ENCODE results near the gene PARD6B.

The PARD6B gene

DNA sequence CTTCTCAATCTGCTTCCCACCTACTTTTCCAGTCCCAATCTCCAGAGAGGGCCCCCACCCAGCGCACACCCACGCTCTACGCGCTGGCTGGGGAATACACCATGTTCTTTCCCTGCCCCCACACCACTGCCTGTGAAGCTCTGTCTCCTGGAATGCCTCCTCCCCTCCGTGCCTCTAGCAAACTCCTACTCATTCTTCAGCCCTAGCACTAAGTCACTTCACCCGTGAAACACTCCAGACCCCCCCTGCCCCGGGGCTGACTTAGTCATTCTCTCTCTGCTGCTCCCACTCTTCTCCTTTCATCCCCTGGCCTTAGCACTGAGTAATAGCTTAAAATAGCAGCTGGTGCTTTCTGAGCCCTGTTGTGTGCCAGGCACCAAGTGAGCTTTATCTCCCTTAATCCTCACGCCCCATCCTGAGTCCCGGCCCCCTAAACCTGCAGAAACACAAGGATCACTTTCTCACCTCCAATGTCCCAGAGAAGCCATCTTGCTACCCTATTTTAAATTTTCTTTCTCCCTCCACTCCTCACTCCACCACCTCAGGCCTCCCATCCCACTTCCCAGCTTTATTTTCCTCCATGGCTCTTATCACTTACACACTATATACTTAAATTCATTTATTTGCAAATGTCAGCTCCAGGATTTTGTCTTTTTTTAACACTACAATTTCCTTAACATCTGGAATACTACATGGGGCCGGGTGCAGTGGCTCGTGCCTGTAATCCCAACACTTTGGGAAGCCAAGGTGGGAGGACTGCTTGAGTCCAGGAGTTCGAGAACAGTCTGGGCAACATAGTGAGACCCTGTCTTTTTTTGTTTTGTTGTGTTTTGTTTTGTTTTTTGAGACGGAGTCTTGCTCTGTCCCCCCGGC lies 6.3 kb upstream of the PARD6B start:
- DNase-seq: no peak

DNA sequence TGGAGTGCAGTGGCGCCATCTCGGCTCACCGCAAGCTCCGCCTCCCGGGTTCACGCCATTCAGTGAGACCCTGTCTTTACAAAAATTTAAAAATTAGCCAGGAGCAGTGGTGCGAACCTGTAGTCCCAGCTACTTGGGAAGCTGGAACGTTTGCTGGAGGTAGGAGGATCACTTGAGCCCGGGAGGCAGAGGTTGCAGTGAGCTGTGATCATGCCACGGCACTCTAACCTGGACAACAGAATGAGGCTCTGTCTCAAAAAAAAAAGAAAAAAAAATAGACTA lies 5.7 kb upstream of the PARD6B start:
- DNase-seq: no peak

DNA sequence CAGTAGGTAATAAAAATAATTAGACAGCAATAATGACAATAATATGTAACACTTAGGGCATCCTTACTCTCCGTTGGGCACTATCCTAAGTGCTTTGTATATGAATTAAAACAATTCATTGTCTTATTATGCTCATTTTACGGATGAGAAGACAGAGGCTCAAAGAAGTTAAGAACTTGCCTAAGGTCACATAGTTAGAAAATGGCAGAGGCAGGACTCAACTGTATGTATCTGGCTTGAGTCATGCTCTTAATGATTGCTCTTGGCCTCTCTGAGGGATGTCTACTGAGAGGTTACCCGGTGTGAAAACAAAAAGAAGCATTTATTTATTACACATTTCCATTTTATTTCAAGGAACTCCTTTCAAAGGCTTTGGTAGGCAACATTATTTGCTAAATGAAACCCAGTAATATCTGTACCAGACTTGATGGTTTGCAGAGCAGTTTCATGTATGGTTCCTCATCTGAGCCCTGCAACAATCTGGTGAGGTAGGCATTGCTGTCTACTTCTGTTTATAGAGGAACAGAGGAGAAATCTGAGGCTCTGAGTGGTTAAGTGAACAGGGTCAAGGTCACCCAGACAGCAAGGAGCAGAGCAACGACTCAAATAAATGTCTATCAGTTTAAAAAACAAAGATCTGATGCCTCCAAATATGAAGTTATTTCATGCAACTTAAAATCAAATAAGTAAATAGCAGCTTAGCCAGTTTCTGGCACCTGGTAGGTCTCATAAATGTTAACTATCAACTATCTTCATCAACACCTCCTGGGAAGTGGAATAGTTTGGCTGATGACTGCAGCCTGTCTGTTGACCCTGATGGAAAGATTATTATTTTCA lies 4.2 kb upstream of the PARD6B start:
- DNase-seq: no peak

DNA sequence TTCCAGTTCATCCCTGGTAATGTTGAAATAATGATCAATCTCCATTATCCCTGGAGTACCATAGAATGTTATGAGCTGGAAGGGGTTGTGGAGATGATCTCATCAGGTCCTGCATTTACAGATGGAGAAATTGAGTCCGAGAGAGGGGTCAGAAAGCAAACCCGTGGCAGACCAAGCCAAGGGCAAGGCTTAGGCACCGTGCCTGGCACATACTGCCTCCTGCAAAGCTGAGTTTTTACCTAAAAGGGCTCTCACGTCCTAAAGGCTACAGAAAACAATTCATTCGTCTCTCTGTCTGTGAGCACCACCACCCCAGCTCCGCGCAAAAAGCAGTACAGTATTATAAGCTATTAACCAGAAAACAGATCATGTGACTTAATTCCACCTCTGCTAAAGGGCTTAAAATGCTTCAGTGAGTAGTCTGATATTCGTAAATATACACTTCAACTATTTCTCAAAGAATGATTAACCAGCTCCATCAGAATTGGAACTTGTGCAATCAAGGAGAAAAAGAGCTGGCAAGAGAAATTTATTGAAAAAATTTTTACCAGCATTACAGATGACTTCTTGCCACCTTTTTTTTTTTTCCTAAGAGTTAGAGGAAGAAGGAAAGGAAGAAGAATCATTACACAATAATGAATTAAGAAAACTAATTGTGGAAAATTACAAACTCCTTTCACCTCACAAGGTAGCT lies 3.4 kb upstream of the PARD6B start:
- DNase-seq: no peak

DNA sequence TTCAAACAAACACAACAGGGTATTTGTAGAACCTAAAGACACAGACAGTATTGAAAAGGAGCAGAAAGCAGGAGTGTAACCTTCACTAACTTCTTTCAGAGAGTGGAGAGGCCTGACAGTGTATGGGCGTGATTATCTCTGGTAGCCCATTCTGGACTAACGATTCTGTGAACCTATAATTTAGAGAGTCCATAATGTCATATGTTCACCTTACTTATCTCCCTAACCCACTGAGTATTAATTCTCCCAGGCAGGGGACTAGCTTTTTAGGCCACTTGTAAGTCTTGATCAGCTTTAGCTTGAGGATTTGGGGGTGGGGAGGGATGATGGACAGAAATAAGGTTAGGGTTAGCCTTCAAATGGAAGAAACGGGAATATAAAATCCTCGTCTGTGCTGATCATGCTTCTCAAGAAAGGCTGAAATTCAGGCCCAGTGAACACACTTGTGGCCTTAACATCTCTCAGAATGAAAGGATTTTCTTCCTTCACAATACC lies 2.8 kb upstream of the PARD6B start:
- no peak for DNase-seq

DNA sequence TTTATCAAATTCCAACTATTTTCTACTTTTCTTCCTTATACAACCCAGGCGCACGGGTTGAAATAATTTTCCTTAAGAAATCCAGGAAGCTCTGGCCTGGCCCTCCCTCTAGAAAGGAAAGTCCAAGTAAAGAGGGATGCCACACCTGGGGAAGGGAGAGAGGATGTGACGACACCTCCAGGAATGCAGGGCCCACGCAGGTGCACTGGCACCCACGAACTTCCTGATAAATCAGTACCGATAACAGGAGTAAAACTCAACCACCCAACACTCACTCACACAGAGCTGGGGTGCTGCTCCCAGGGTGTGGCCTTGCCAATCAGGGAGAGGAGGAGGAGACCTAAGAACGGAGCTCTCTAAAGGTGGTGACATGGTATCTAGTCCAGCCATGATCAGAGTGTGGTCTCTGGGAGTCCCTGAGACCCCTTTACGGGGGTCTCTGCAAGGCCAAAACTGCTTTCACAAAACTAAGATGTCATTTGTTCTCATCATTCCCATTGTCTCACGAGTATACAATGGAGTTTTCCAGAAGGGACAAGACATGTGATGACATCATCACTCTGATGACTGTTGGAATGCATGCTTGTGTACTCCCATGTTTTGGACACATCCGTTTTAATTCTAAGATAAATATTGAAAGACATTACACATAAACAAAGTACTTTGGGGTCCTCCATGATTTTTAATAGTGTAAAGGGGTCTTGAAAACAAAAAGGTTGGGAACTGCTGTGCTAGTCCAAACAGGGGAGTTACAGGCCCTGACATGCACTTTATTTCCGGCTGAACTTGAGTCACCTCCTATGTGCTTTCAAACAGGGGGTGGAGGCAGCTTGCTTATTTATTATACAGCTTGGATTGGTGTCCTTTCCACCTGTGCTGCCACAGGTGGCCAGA lies 2.2 kb upstream of the PARD6B start:
- DNase-seq: no peak

DNA sequence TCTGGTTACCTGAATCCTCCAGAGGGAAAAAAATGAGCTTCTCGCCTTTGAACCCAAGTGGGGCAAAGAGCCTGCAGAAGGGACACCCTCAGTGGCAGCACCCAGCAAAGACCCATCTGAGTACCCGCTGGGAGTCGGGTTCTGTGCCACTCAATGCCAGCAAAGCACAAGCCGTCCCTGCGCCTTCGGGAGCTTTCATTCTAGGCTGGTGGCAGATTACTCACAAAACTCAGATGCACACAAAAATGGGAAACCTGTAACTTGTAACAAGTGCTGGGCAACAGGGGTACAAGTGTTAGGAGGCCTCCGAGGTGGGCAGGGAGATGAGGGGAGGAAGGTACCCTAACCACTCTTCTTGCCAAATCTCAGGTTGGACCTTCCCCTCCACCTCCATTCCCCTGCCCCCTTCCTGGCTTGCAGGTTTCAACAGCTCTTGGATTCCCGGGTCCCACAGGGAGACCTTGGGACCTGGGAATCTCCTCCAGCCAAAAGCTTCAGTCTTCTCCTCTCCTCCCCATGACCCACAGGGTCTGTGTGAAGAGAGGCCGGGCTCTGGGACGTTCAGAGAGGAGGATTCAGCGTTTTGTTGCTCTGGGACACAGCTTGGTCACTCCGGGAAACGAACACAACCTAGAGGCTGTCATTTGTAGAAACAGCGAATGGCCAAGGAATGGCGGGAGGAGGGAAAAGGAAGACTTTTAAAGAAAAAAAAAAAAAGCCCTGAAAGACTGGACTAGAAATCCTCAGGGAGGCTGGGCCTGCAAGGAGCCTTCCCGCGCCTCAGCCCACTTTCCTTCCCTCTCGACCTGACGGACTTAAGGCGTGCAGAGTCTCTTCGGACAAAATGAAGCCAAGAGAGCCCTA lies 1.2 kb upstream of the PARD6B start:
- no peak for DNase-seq

DNA sequence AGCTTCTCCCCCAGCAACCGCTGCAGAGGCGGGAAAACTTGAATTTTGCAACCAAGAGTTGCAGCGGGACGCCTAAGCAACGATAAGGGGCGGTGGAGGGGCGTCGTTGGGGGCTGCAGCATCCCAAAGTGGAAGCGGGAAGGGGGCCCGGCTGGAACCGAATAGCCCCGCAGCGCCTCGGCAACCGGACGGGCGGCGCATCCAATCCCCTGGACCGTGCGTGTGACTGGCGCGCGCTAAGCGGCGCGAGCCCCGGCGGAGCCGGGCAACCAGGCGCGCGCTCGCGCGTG lies 670 bp upstream of the PARD6B start:
- no peak for DNase-seq

DNA sequence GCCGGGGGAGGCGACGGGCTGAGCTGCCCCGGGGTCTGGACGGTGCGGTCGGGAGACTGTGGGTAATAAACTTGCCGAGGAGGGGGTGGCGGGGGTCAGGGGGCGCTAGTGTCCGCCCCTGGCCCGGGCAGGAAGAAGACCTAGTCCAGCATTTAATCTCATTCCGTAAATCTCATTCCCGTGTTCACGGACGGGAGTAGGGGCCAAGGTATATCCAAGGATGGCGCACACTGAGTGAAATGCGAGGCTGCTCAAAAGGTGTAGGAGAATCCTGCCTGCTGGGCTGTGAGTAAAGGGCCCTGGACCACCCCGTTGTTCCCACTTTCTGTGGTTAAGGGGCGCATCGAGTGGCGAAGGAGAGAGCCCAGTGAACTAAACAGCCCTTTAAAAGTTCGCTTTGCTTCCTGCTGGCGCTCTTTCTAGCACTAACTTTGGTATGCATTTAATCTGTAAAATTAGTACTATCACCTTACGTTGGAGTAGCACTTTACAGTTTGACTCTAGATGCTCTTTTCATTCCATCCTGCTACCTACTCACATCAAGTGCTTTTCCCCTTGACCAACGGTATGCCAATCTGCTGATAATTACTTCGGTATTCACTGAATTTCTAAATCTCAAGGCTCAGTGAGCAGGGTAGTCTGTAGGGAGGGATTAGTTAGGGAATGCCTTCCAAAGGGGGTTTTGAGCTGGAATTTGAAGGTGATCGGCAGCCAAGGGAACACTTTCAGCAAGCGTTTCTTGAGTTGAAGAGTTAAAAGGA lies 730 bp downstream of the PARD6B start:
- no peak for DNase-seq

DNA sequence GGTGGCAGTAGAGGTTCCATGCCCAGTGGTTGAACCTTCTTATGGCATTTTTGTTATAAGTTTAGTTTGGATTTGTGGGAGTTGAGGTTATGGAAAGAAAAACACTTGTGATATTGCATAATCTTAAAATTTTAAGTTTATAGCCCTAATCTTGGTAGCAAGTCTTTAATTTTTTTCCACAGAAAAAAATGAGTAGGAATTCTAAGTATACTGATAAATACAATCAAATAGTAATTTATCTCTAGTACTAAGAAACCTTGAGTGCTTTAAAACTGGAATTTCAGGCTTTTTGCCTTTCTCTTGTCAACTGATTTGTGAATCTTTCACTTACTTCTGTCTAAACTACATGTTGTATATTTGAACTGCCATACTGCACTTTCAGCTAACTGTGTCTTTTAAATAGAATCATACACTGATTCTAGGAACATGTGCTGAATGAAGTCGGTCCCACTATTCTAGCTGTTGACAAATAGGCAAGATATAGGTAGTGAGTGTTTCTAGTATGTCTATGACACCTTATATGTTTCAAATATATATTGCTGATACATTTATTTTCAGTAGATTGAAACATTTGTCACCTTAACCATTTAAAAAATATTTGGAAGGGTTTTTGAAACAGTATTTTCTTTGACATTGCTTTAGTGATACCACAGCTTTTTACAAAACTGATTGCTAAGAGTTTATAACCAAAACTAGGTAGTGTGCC lies 2.4 kb downstream of the PARD6B start:
- no peak for DNase-seq

DNA sequence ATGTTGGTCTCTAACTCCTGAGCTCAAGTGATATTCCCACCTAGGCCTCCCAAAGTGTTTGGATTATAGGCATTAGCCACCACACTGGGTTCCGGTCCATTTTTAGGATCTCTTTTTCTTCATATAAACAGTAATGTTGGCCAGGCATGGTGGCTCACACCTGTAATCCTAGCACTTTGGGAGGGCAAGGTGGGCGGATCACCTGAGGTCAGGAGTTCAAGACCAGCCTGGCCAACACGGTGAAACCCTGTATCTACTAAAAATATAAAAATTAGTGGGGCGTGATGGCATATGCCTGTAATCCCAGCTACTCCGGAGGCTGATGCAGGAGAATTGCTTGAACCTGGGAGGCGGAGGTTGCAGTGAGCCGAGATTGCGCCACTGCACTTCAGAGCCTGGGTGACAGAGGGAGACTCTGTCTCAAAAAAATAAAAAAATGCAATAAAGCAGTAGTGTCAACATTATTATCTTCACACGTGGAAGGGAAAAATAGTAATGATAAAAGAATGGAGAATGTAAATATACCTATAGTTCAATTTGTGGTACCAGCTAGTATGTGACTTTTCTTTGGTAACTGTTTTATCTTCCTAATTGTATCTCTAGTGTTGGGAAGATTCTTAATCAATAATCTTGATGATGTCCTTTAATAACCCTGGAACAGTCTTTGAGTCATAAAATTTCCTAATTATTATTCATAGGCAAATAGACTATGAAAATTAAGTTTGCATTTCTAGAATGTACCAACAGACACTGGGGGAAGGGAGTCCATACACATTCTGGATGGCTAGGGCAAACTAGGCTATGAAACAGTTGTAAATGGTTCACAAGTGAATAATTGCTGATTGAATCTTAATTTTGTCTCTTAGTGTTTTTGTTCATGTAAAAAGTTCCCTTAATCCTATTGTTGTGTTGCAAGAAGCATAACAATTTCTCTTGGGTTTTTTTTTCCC lies 3.6 kb downstream of the PARD6B start:
- DNase-seq: no peak

DNA sequence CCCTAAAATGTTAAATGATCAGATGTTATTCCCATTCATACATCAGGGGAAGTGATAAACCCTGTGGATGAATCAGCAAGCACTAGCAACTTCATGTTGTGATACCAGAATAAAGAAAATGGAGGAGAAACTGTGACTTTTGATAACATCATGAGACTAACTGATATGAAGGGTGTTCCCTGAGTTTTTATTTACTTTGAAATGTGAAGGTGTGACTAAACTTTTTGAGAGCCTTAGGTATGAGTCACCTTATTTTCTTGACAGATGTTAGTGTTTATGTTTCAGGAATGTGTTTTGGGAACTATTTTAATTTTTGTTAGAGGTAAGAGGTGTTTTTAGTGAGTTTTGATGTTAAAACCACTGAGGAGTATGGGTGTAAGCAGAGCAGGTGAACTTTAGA lies 4.4 kb downstream of the PARD6B start:
- no peak for DNase-seq

DNA sequence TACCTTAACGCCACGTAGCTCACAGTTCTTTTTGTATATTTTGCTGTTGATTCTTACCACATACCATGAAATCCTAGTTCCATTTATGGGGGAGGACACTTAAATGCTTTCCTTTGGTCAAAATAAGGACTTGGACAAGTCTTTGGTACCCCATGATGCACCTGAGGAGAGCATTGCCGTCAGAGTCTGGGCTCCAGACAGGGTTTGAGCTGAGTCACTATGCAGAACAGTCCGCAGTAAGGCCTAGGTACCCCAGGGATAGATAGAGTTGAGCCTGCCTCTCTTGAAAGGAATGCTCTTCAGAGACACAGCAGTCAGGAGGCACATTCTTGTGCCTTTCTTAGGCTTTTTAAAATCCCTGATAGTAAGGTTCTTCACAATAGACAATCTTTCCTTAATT lies 6.0 kb downstream of the PARD6B start:
- DNase-seq: no peak

DNA sequence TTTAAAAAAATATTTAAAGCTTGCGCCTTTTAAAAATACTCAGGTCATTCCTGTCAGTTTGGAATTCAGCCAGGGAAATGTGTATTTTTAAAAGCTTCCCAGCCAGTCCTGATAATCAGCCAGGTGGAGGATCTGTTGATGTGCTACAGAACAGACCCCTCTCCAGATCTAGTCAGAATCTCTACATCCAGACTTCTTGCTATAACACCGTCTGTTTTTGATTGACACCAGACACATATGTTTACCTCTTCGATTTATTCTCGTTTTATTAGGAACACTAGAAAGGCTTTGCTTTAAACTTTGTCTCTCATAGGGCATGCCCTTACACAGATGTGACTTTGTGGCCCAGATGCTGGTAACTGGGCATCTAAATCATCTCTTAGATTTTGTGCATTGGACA lies 11.7 kb downstream of the PARD6B start:
- DNase-seq: no peak

DNA sequence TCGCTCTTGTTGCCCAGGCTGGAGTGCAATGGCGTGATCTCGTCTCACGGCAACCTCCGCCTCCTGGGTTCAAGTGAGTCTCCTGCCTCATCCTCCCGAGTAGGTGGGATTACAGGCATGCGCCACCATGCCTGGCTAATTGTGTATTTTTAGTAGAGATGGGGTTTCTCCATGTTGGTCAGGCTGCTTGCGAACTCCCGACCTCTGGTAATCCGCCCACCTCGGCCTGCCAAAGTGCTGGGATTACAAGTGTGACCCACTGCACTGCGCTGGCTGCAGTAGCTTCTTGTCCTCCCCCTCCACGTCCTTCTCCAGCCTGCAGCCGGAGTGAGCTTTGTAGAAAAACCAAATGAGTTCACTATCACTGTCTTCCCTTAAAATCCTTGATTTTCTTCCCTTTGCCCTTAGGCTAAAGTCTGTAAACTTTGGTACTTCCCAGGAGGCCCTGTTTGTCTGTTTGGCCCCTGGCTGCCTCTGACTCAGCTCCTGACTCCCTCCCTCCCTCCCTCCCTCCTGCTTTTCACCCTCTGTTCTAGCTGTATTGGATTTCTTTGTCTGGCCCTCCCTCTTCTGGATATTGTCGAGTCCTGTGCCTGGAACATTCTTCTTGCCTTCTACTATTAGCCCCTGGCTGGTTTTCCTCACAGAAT lies 12.9 kb downstream of the PARD6B start:
- no peak for DNase-seq

DNA sequence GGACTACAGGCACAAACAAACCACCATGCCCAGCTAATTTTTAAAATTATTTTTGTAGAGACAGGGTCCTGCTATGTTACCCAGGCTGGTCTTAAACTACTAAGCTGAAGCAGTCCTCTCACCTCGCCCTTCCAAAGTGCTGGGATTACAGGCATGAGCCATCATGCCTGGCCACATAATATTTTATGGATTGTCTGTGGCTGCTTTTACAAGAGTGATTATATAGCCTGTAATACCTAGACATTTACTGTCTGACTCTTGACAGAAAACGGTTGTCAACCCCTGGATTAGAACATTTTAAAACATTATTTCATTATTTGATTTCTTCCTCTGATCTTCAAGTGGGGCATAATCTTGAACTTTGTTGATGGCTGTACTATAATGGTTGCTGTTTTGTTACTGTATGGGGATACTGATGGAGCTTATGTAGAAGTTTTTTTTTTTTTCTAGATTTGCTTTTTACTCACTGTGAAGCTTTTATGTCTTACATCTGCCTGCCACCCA lies 14.3 kb downstream of the PARD6B start:
- no peak for DNase-seq

DNA sequence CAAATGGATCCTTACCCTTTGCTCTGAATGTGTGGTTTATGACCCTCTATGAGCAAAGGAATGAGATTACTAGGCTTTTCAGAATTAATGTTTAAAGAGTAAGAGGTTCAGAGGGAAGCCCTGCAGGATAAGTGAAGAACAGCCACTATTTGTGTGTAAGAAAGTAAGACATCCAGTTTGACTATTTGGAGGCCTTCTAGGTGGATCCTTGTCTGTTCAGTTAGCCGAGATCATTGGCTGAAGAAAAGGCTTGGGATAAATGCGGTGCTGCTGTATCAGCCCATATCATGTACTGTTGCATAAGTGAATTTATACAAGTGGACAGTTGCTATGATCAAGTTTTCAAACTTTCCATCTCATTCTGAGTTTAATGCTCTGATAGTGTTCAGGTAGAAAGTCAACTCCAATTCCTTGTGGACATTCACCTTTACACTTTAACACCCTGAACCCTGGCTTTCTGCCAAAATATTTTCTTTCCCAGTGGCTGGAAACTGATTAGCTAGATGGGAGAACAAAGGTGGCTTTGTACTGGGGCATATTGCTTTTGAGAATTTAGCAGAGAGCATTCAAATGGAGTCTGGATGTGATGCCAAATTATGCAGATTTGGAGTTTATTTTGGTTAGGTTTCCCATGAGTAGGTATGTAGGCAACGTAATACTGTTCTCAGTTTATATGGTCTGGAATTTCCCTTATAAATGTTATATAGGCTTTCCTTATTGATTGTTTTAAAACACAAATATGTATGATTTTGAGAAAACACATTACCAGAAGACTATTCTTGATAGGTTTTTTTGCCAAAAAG lies 15.0 kb downstream of the PARD6B start:
- no peak for DNase-seq

DNA sequence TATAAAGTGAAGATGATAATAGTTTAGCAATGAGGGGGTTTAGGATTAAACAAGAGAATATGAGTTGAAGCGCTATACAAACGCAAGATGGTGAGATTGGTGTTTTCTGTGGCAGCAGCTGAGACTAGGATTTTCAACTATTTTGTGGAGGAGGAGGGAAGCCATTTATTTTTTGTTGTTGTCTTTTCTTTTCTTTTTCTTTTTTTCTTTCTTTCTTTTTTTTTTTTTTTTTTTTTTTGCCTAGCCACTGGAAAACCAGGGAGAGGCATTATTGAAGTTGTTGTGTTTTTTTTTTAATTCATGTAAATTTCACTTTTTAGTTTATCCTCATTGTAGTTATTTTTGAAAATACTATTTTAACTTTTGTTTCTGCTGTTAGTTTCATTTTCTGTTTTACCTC lies 15.9 kb downstream of the PARD6B start:
- DNase-seq: no peak
